WTC11 (cell line): Measurements from ENCODE around the gene PRSS1.

ENCODE experiments used
- FOXJ3 ChIP-seq: sonication (generic); formaldehyde crosslinking; IDR thresholded peaks from 2 replicates; pipeline ENCODE4 v1.9.0; 2021; ENCODE audit warnings: missing genetic modification reagents, mild to moderate bottlenecking, borderline replicate concordance
- SOX15 ChIP-seq: fragments of 250-450 bp; sonication (Bioruptor Pico); IDR thresholded peaks from 2 replicates; pipeline ENCODE4 v1.9.0; 2021; ENCODE audit warnings: mild to moderate bottlenecking
- TF ChIP-seq, protein P1 (sequence below): sonication (generic); formaldehyde crosslinking; IDR thresholded peaks from 2 replicates; pipeline ENCODE4 v1.8.1; 2023; ENCODE audit warnings: mild to moderate bottlenecking, missing genetic modification reagents, moderate library complexity
- TF ChIP-seq, protein P2 (sequence below): fragments of 200-600 bp; IDR thresholded peaks from 2 replicates; pipeline ENCODE4 v1.8.0; 2022; ENCODE audit warnings: antibody characterized with exemption
- TF ChIP-seq, protein P3 (sequence below): sonication (generic); formaldehyde crosslinking; IDR thresholded peaks from 2 replicates; pipeline ENCODE4 v1.8.1; 2023; ENCODE audit warnings: mild to moderate bottlenecking, missing genetic modification reagents
- TF ChIP-seq, protein P4 (sequence below): sonication (generic); formaldehyde crosslinking; IDR thresholded peaks from 2 replicates; pipeline ENCODE4 v1.8.1; 2022; ENCODE audit warnings: mild to moderate bottlenecking, moderate library complexity, missing genetic modification reagents

DNA sequence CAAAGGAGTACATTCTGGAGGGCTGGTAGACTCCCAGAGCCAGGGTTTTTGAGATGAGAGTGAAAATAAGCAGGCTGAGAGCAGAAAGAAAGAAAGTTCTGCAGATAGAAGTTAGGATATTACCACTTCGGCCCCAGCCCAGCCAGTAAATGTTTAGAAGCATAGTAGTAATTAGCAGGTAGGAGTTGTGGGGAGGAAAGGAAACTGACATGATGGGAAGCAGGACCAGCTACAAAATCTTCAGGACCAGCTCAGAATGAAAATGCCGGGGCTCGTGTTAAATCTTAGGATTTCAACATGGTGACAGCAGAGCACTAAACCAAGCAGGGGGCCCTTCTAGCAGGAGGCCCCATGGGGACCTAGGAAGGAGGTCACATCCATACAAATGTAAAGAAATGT, 50.2 kb downstream of the PRSS1 start:
- TF ChIP-seq, protein P1, sequence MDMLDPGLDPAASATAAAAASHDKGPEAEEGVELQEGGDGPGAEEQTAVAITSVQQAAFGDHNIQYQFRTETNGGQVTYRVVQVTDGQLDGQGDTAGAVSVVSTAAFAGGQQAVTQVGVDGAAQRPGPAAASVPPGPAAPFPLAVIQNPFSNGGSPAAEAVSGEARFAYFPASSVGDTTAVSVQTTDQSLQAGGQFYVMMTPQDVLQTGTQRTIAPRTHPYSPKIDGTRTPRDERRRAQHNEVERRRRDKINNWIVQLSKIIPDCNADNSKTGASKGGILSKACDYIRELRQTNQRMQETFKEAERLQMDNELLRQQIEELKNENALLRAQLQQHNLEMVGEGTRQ (CRISPR knock-in tag) = no peak
- TF ChIP-seq, protein P2, sequence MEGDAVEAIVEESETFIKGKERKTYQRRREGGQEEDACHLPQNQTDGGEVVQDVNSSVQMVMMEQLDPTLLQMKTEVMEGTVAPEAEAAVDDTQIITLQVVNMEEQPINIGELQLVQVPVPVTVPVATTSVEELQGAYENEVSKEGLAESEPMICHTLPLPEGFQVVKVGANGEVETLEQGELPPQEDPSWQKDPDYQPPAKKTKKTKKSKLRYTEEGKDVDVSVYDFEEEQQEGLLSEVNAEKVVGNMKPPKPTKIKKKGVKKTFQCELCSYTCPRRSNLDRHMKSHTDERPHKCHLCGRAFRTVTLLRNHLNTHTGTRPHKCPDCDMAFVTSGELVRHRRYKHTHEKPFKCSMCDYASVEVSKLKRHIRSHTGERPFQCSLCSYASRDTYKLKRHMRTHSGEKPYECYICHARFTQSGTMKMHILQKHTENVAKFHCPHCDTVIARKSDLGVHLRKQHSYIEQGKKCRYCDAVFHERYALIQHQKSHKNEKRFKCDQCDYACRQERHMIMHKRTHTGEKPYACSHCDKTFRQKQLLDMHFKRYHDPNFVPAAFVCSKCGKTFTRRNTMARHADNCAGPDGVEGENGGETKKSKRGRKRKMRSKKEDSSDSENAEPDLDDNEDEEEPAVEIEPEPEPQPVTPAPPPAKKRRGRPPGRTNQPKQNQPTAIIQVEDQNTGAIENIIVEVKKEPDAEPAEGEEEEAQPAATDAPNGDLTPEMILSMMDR = no peak
- TF ChIP-seq SOX15 (CRISPR knock-in tag) = no peak
- TF ChIP-seq, protein P3, sequence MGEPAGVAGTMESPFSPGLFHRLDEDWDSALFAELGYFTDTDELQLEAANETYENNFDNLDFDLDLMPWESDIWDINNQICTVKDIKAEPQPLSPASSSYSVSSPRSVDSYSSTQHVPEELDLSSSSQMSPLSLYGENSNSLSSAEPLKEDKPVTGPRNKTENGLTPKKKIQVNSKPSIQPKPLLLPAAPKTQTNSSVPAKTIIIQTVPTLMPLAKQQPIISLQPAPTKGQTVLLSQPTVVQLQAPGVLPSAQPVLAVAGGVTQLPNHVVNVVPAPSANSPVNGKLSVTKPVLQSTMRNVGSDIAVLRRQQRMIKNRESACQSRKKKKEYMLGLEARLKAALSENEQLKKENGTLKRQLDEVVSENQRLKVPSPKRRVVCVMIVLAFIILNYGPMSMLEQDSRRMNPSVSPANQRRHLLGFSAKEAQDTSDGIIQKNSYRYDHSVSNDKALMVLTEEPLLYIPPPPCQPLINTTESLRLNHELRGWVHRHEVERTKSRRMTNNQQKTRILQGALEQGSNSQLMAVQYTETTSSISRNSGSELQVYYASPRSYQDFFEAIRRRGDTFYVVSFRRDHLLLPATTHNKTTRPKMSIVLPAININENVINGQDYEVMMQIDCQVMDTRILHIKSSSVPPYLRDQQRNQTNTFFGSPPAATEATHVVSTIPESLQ = no peak
- TF ChIP-seq, protein P4, sequence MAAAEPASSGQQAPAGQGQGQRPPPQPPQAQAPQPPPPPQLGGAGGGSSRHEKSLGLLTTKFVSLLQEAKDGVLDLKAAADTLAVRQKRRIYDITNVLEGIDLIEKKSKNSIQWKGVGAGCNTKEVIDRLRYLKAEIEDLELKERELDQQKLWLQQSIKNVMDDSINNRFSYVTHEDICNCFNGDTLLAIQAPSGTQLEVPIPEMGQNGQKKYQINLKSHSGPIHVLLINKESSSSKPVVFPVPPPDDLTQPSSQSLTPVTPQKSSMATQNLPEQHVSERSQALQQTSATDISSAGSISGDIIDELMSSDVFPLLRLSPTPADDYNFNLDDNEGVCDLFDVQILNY = no peak
- no peak for TF ChIP-seq FOXJ3 (CRISPR knock-in tag)
